NCI-H524 treated with DMSO at 0.1 percent for 48 hours (cell line): ENCODE data around the gene RSPO4.

Experiments used
- DNase-seq: peaks from one replicate; lab custom pipeline; 2025; lab: John Stamatoyannopoulos, UW

RSPO4 gene

DNA sequence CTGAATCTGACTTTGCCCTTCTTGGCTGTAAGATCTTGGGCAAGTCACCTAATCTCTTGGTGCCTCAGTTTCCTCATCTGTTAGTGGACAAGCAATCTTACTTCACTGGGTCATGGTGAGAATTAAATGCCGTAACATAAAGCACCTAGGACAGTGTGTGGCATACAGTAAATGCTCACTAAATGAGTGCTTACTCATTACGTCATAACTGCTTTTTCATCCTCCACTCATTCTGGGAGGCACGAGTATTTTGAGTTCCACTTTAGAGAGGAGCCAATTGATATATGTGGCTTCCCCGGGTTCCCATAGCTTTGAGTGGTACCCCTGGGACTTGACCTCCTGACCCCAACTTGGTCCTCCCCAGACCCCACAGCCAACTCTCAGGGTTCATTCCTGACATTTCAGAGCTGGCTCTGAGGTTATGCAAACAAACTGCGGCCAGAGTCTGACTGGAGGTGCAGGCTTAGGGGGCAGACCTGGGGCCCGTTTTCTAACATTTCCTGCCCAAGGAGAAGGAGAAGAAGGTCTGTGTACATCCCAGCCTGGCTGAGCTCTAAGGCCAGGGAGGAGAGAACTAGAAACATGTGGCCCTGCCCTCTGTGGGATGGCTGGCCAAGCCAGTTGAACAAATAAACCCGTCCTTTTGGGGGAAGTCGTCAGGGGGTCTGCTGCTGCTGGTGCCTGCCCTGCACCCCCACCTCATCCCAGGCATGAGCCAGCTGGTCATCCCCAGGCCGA lies 91.8 kb downstream of the RSPO4 start:
- no peak for DNase-seq

DNA sequence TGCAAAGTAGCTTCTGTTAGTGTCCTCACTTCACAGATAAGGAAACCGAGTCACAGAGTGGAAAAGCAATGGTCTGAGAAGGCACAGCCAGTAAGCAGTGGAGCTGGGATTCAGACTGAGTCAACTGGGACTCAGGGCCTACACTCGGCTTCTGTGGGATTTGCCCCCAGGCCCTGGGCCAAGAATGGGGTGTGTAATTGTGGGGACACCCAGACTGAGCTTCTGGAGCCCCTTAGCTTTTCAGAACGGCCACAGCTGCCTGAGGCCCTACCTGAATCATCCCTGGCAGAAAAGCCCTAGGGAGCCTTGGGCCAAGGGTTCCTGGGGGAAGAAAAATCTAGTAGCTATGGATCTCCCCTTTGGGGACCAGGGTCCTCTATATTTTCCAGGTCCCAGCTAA lies 92.5 kb downstream of the RSPO4 start:
- DNase-seq: no peak
